ENCODE measurements around the gene TMEM208.

- TF ChIP-seq POLR2A (IDR thresholded peaks at IDR 0.05) (no peak), CTCF (IDR thresholded peaks at IDR 0.05) (no peak), POLR2AphosphoS5 (IDR thresholded peaks at IDR 0.05) (no peak)
Observed at GRCh38 chr16:67245186-67245585, 18.3 kb downstream of the TMEM208 start.
